Left cardiac atrium (tissue), 4 donors: ENCODE data around the gene NPHP3. TPM values are rescaled to one million over a fixed set of nuclear protein-coding genes. Genes with fewer than 3 reads are reported as not detected.

Experiments
- ATAC-seq, 2 donors: fragments of 200-7000 bp; cut with Tn5 transposase; one replicate each; pipeline ENCODE4 v1.9.1; 2020; ENCODE audit warnings: mild to moderate bottlenecking in 2 of 2, moderate library complexity in 2 of 2
- DNase-seq: peaks from one replicate; pipeline ENCODE4 v3.0.0-alpha.2; 2020
- intact Hi-C, 2 donors: fragments of 100-400 bp; cut with DNase I; formaldehyde crosslinking; loops; one replicate each; pipeline versions ENCODE4 v1.14.1 to v1.15.1; 2022 to 2023
- total RNA-seq, 2 donors: library from RNA; stranded (reverse); fragmentation: NEBNext Ultra II Directional; extraction: Animal tissue kit (Norgen Biotek cat#: 25700); gene quantifications; one replicate each; pipeline ENCODE4 v1.2.1, GENCODE V29; 2021
- donor health status: DM: no; HTN: yes; CAD: no.
- donor health status: DM: no; HTN: yes; CAD: no; lungs with severe emphysema.
- donor health status: DM: yes; HTN: yes; CAD: no.
- donor health status: Dilated cardiomyopathy.

NPHP3 gene
- total RNA-seq, 2 donors from 2014 or later: 8.9 to 11.6 TPM

DNA sequence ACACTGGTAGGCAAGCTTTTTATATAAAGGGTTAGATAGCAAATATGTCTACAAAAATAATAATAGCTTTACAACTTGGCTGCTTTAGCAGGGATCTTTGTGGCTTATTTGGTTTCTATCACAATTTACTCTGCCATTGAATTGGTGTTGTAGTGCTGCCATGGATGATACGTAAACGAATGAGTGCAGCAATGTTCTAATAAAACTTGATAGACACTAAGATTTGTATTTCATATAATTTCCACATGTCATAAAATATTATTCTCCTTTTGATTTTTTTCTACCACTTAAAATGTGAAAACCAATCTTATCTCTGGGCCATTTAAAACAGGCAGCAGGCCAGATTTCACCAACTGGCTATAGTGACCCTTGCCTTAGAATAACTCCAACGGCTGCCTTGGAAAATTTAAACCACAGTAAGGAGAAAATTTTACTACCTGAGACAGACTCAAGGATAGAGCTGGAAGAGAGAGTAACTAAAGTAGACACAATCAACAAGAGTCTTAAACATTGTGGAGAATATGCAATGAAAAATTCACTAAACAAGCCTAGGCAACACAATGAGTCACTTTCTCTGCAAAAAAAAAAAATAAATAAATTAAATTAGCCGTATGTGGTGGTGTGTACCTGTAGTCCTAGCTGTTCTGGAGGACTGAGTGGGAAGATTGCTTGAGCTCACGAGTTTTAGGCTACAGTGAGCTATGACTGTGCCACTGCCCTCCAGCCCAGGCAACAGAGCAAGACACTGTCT is 8.1 kb downstream of the NPHP3 start:
- ATAC-seq (no peak), DNase-seq (no peak)
- intact Hi-C loops: no loop called here

DNA sequence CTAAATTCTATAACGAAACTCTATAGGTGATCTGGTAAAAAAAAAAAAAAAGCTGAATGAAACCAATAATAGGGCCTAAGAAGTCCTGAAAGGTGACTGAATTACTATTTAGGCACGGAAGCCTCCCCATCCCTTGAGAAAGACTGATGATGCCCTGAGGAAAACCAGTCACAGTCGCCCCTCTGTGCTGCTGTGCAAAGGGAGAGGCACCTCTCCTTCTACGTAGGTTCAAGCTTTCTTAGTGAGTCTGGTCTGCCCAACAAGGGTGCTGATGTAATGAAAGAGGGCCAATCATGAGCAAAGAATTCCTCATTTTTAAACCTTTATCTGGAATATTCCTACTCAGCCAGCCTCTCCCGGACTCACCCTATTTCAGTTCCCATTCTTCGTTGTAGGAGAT is 11.9 kb downstream of the NPHP3 start:
- no peak for ATAC-seq
- no peak for DNase-seq
- intact Hi-C loops: no loop called here

DNA sequence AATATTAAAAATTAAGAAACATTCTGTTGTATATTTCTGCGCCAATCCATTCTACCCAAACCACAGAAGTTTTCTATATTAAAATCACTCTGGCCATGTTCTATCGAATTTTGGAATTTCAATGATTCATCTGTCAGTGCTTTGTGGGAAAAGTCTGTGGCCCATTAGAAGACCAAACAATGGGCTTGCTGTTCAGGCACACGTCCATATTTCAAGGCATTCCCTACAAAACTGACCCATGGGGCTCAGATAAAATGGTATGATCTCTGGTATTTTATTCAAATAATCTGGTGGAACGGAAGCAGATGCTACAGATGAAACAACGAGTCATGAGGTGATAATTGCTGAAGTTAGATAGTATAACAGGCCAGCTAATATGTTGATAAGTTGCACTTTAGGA is 12.4 kb downstream of the NPHP3 start:
- DNase-seq: no peak
- ATAC-seq: no peak
- intact Hi-C loops: no loop called here

- intact Hi-C loops: no loop called here
- ATAC-seq: no peak
These were observed 18.5 kb downstream of the NPHP3 start for GRCh38 chr3:132703733-132704132.

DNA sequence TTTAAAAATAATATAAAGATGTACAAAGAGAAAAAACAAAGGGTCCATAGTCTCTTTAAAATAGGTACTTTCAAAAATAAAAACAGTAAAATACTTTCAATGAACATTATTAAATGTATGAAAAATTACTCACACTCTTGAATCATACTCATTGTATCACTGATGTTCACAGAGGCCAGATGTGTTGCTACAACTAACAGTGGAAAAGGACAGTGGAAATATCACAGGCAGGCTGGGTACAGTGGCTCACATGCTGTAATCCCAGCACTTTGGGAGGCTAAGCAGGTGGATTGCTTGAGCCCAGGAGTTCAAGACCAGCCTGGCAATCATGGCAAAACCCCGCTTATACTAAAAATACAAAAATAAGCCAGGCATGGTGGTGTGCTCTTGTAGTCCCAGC is 26.8 kb downstream of the NPHP3 start:
- intact Hi-C loops: no loop called here
- DNase-seq (no peak), ATAC-seq (no peak)

More at GRCh38 chr3:132703733-132704132, 18.5 kb downstream of the NPHP3 start:
- no peak for DNase-seq

DNA sequence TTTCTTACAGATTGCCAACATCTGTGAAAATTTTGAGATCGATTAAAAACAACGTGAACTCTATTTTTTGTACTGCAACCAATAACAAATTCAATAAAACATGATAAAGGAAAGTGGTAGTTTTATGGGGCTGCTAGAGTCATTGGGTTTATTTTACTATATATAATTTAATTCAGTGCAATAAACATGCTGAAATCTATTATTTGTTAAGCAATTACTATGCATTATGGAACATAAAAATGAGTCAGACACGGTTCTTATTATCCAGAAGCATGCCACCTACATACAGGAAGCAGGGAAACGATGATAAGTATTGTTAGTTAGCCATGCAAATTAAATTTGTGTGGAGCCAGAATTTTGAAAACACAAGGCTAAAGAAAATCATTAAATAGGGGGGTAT is 27.2 kb downstream of the NPHP3 start:
- DNase-seq (no peak), ATAC-seq (no peak)
- intact Hi-C loops: no loop called here

GRCh38 chr3:132690040-132690439 is 32.2 kb downstream of the NPHP3 start:
- ATAC-seq (no peak), DNase-seq (no peak)
- intact Hi-C loops: no loop called here

GRCh38 chr3:132682201-132682600 is 40.0 kb downstream of the NPHP3 start:
- ATAC-seq: no peak
- intact Hi-C loops: no loop called here

DNA sequence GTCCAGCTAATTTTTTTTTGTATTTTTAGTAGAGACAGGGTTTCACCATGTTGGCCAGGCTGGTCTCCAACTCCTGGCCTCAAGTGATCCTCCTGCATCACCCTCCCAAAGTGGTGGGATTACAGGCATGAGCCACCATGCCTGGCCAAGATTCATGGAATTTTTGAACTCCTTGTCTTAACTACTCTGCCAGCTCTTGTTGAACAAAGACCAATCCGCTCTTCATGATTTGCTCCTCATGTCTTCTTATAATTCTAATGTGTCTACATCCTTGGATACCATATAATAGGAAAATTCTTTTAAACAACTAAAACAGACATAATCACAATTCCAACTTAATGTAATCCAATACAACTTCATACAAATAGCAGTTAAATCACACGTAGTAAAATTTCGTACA is 40.8 kb downstream of the NPHP3 start:
- no peak for DNase-seq
- intact Hi-C loops: no loop called here
- ATAC-seq: no peak

More at GRCh38 chr3:132682201-132682600, 40.0 kb downstream of the NPHP3 start:
- no peak for DNase-seq

- no peak for ATAC-seq
- intact Hi-C loops: no loop called here
- DNase-seq: no peak
These were observed 42.3 kb downstream of the NPHP3 start for GRCh38 chr3:132679911-132680310.

- intact Hi-C loops: no loop called here
- ATAC-seq: no peak
- no peak for DNase-seq
These were observed 46.8 kb downstream of the NPHP3 start for GRCh38 chr3:132675408-132675807.

DNA sequence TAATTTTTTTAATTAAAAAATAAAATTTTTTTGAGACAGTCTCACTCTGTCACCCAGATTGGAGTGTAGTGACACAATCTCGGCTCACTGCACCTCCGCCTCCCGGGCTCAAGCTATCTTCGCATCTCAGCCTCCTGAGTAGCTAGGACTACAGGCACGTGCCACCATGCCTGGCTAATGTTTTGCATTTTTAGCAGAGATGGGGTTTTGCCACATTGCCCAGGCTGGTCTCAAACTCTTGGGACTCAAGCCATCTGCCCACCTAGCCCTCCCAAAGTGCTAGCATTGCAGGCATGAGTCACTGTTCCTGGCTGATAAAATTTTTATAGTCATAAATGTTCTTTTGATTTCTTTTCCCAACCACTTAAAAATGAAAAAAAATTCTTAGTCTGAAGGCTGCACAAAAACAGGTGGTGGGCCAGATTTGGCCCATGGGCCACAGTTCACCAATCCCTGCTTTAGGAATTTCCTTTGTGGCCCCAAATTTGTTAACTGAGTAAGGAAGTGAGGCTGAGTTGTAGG is 52.9 kb downstream of the NPHP3 start:
- ATAC-seq (no peak), DNase-seq (no peak)
- intact Hi-C loops: no loop called here

DNA sequence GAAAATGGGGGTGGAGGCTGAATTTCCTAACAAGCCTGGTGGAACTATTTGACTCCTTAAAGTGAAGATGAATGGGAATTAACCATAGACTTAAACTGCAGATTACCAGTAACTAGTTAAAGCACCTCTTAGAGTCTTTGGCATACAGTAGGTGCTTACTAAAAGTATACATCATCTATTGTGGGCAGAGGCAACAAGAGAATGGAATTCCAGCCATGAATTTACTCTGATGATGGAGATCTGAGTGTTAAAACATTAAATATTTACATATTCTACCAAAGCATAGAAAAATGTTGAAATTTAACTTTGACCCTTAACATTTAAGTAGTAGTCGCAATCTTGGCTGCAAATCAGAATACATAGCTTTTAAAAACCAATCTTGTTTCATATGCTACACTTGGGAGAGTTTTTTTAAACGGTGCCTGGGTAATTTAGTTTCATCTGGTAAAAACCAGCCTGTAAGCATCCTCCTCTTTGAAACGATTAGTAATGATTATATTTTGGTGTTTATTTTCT is 56.9 kb downstream of the NPHP3 start:
- ATAC-seq (no peak), DNase-seq (no peak)
- intact Hi-C loops: no loop called here

DNA sequence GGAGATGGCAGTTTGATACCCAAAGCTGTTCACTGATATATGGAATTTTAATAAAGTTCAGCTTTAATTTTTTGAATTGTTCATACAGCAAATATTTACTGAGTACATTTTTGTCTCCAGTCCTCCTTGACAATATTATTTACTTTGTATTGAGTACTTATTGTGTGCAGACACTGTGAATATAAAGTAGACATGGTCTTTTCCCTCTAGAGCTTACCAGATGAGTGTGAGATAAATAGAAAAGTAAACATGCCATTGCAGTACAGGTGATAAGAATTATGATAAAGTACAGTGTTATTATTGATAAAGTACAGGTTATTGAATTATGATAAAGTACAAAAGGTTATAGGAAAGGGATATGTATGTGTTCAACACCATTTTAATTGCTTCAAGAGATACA is 60.0 kb downstream of the NPHP3 start:
- DNase-seq (no peak), ATAC-seq (no peak)
- intact Hi-C loops: no loop called here

DNA sequence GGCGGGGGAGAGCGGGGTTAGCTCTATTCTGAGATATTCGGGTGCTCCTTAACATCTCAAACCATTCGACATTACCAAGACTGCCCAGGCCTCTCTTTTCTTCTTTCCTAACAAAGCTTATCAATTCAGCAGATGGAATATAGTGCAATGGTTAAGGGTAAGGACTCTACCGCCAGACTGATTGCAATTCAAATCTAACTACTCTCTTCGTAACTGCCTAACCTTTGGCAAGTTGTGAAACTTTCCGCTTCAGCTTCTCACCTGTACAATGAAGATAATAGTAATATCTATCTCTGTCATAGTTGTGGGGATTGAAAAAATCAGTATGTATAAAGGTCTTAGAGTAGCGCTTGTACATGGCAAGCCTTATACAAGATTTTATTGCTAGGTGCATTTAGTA is 61.1 kb downstream of the NPHP3 start:
- DNase-seq (no peak), ATAC-seq (no peak)
- intact Hi-C loops: no loop called here

DNA sequence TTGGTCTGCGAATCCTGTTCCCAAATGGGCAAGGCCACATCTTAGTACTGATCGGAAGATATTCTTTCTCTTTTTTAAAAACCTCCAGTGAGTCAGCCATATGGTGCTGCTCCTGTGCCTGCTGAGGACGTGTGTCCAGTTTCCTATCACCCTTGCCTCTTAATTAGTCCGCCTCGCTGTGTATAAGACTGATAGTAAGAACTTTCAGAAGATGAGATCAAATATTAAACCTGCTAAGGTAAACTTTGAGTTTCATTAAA is 61.5 kb downstream of the NPHP3 start:
- intact Hi-C loops: no loop called here
- peak; percentile 6 to 19 for ATAC-seq
- DNase-seq: no peak

- intact Hi-C loops: no loop called here
- ATAC-seq: peak; percentile 76 to 88
These were observed 62.0 kb downstream of the NPHP3 start, which contains the start of gene UBA5 for GRCh38 chr3:132660052-132660810. Gene UBA5 (plus strand): TSS chr3:132660329. CDS start chr3:132660538, 209 bp downstream.

DNA sequence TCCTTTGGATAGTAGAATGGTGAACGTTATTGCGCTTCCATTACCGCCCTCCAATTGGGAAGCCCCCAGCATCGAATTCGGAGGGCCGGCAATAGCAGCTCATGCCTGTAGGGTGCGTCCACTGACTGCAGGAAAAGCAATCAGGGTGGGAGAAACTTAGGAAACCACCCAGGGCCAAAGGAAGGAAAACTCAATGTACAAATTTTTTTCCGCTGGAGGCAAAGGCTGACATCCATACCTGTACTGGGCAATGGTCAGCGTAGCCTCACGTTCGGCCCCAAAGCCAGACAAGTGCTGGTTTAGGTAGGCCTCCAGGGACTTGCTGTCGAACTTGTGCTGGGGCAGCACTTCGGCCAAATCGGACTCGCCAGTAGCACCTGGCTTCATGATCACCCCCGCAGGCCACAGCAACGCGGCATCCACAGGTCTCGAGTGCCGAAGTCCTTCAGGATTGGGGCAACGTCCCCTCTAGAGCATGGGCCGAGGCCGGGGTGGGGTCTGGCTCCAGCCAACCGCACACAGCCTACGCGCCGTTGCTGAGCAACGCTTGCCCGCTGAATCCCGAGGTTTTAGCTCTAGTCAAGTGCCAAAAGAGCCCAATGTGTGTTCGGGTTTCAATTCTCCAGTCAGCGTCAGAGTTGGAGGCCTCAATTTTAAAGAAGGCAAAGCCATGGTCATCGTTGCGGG is 62.7 kb downstream of the NPHP3 start, which contains the start of gene ACAD11:
TSS of gene ACAD11 (minus strand) at position 445 of the 687 bp plus-strand sequence. CDS start at position 387, 58 bp downstream.
- DNase-seq (peak; percentile 77), ATAC-seq (peak; percentile 84 to 91)
- intact Hi-C loops: no loop called here

More at GRCh38 chr3:132660052-132660810, 62.0 kb downstream of the NPHP3 start, which contains the start of gene UBA5:
- peak; percentile 79 for DNase-seq

DNA sequence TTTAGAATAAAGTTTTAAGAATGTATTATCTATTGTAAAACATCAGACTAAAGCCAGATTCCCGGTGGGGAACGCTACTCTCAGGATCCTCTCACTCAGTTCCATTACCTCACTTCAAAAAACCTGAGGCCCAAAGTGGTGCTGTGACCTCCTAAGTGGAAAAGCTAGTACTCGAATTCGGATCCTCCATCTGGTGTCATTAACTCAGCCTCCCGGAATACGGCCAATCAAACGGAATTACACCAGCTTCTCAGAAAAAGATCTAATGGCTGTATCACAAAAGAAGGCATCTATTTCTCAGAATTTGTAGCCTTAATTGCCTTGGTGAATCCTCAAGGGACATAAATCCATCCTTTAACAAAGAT is 63.2 kb downstream of the NPHP3 start:
- ATAC-seq: peak; percentile 9 to 13
- intact Hi-C loops: no loop called here
- no peak for DNase-seq
